GM12878 (cell line): ENCODE measurements around the gene TMPRSS12. TPM values are rescaled to one million over a fixed set of nuclear protein-coding genes. Genes with fewer than 3 reads are reported as not detected.

Source experiments
- ATAC-seq: fragments of 200-7000 bp; cut with Tn5 transposase; 3 replicates; pipeline ENCODE4 v1.9.1; 2020; ENCODE audit warnings: mild to moderate bottlenecking, moderate library complexity
- BruUV-seq: library from RNA; stranded (reverse); fragments of 400-500 nt; replicated peaks from 2 replicates; lab custom pipeline; 2021; lab: Mats Ljungman, UMichigan
- CTCF ChIA-PET: fragments of 300-600 bp; sonication (Branson Sonifier 250); formaldehyde crosslinking; extraction: SDS; loops from one replicate; lab custom pipeline; 2021; ENCODE audit warnings: inconsistent platforms; lab: Yijun Ruan, JAX
- POLR2A ChIA-PET: fragments of 350-600 bp; formaldehyde crosslinking; extraction: SDS; loops from one replicate; lab custom pipeline; 2021; ENCODE audit warnings: inconsistent platforms; lab: Charles Lee
- RAD21 ChIA-PET: fragments of 300-600 bp; sonication (Branson Sonifier 250); formaldehyde crosslinking; loops from one replicate; lab custom pipeline; 2023; ENCODE audit warnings: antibody characterized with exemption; ENCODE audit not compliant: unreplicated experiment; lab: Charles Lee
- SMC1A ChIA-PET: fragments of 300-600 bp; sonication (Branson Sonifier 250); formaldehyde crosslinking; loops from one replicate; lab custom pipeline; 2023; ENCODE audit not compliant: unreplicated experiment, uncharacterized antibody; lab: Charles Lee
- DNase-seq: peaks from one replicate; pipeline ENCODE4 v3.0.0-alpha.2; 2011; ENCODE audit warnings: low read depth, low spot score
- FAIRE-seq: peaks from 3 replicates; lab custom pipeline; 2011; peaks lifted over from hg19 to GRCh38; lab: Jason Lieb, UNC
- H2AFZ ChIP-seq: 2 replicates; pipeline ENCODE4 v1.6.0; 2011; ENCODE audit warnings: low read depth, low read length, control low read depth; ENCODE audit not compliant: control insufficient read depth
- H3K27ac ChIP-seq: 2 replicates; pipeline ENCODE4 v1.5.1; 2011; ENCODE audit warnings: control low read depth; ENCODE audit not compliant: control insufficient read depth, insufficient read depth
- H3K27me3 ChIP-seq, 2 experiments: replicated peaks in 1 of 2; 2 replicates each; pipeline versions ENCODE4 v1.6.0 to v1.6.1; 2011; ENCODE audit warnings: low read length in 1 of 2; ENCODE audit not compliant: control insufficient read depth in 2 of 2, insufficient read depth in 2 of 2
- H3K36me3 ChIP-seq, 2 experiments: 2 replicates each; pipeline ENCODE4 v1.5.1; 2011; ENCODE audit warnings: low read length in 1 of 2; ENCODE audit not compliant: control insufficient read depth in 2 of 2, insufficient read depth in 2 of 2
- H3K4me1 ChIP-seq: 2 replicates; pipeline ENCODE4 v1.6.1; 2011; ENCODE audit warnings: mild to moderate bottlenecking, low read length, moderate library complexity, mixed read lengths; ENCODE audit not compliant: control insufficient read depth, insufficient read depth
- H3K4me2 ChIP-seq: 2 replicates; pipeline ENCODE4 v1.6.0; 2011; ENCODE audit warnings: control low read depth; ENCODE audit not compliant: control insufficient read depth, insufficient read depth
- H3K4me3 ChIP-seq: fragments of 200-600 bp; sonication (generic); 2 replicates; pipeline ENCODE4 v1.5.1; 2016
- H3K79me2 ChIP-seq: 2 replicates; pipeline ENCODE4 v1.6.0; 2011; ENCODE audit warnings: low read length; ENCODE audit not compliant: control insufficient read depth, insufficient read depth
- H3K9ac ChIP-seq: 2 replicates; pipeline ENCODE4 v1.8.0; 2011; ENCODE audit warnings: low read length, control low read depth, mixed read lengths; ENCODE audit not compliant: control insufficient read depth, insufficient read depth
- H3K9me3 ChIP-seq: replicated peaks from 3 replicates; pipeline ENCODE4 v1.5.1; 2011; ENCODE audit warnings: mild to moderate bottlenecking, low read length; ENCODE audit not compliant: control insufficient read depth, insufficient read depth
- H4K20me1 ChIP-seq: 2 replicates; pipeline ENCODE4 v1.6.0; 2011; ENCODE audit not compliant: control insufficient read depth, insufficient read depth
- CBX3 ChIP-seq: fragments of 200-600 bp; sonication (generic); IDR thresholded peaks from 2 replicates; pipeline ENCODE4 v1.6.1; 2016; ENCODE audit warnings: low read depth, borderline replicate concordance
- IRF4 ChIP-seq: IDR thresholded peaks from 2 replicates; pipeline ENCODE4 v1.6.1; 2011; ENCODE audit warnings: low read depth, low read length
- LARP7 ChIP-seq: fragments of 450-650 bp; IDR thresholded peaks from 2 replicates; pipeline ENCODE4 v1.6.1; 2017; ENCODE audit warnings: mild to moderate bottlenecking
- NRF1 ChIP-seq: conservative IDR thresholded peaks from 2 replicates; pipeline ENCODE4 v1.6.1; 2011; ENCODE audit warnings: mild to moderate bottlenecking, low read depth, low read length, improper control_type of control experiment
- TCF12 ChIP-seq: IDR thresholded peaks from 2 replicates; pipeline ENCODE4 v1.6.1; 2011; ENCODE audit warnings: low read depth, mild to moderate bottlenecking, low read length
- WGBS: methylation state at CpG from one replicate; pipeline ENCODE4 v1.1.6; 2016; ENCODE audit warnings: low lambda C conversion rate; ENCODE audit not compliant: insufficient replicate concordance, insufficient coverage; ENCODE audit errors: missing lambda C conversion rate; 5-methylcytosine and 5-hydroxymethylcytosine counted together
- in situ Hi-C: fragments of 300-500 bp; cut with MboI; formaldehyde crosslinking; loops from 9 replicates; pipeline ENCODE4 v1.14.3; 2018; ENCODE audit warnings: mixed read lengths
- intact Hi-C: fragments of 100-400 bp; cut with micrococcal nuclease; formaldehyde crosslinking; loops from one replicate; pipeline ENCODE4 v1.14.2; 2022; ENCODE audit not compliant: unreplicated experiment
- polyA plus RNA-seq, 11 experiments: library from polyadenylated mRNA; depleted of rRNA in 4 of 11; unstranded in 6 of 11; stranded (reverse) in 5 of 11; fragments of >200 nt; fragmentation: Nextera tagmentation in 4 of 11; fragmentation: Illumina TruSeq in 1 of 11; extraction: Ambion mirVana in 4 of 11; extraction: Trizol in 1 of 11; gene quantifications; 1 replicate in 1 of 11; 2 replicates in 10 of 11; pipeline versions ENCODE4 v1.2.1 to v1.2.3, GENCODE V29; 2011 to 2016; ENCODE audit warnings: inconsistent platforms in 2 of 11, missing spikeins in 2 of 11, low read depth in 1 of 11
- total RNA-seq, 4 experiments: library from RNA; depleted of rRNA in 3 of 4; stranded (reverse); fragments of >200 nt in 3 of 4; fragmentation: Illumina TruSeq in 1 of 4; extraction: Trizol in 1 of 4; gene quantifications; 2 replicates each; pipeline versions ENCODE4 v1.2.1 to v1.2.3, GENCODE V29; 2013 to 2021
- TF ChIP-seq, protein P1 (sequence below): fragments of 450-650 bp; IDR thresholded peaks from 2 replicates; pipeline ENCODE4 v1.6.1; 2017; ENCODE audit warnings: borderline replicate concordance
- TF ChIP-seq, protein P2 (sequence below): fragments of 450-650 bp; IDR thresholded peaks from 2 replicates; pipeline ENCODE4 v1.6.1; 2017; ENCODE audit warnings: antibody characterized with exemption, mild to moderate bottlenecking, moderate library complexity
- TF ChIP-seq, protein P3 (sequence below), 3 experiments: IDR thresholded peaks in 2 of 3; conservative IDR thresholded peaks in 1 of 3; 2 replicates each; pipeline ENCODE4 v1.5.1; 2011; ENCODE audit warnings: low read depth in 3 of 3, low read length in 3 of 3, mild to moderate bottlenecking in 3 of 3, control low read depth in 2 of 3, moderate library complexity in 2 of 3, inconsistent platforms in 1 of 3, mixed read lengths in 1 of 3; ENCODE audit not compliant: control insufficient read depth in 2 of 3, insufficient read depth in 1 of 3; ENCODE audit errors: extremely low read depth in 1 of 3

Gene TMPRSS12
- total and polyA plus RNA-seq, 10 of the 15 experiments (the other 5 are each of a cell fraction or from before 2014, with no cell fraction given): not detected

DNA sequence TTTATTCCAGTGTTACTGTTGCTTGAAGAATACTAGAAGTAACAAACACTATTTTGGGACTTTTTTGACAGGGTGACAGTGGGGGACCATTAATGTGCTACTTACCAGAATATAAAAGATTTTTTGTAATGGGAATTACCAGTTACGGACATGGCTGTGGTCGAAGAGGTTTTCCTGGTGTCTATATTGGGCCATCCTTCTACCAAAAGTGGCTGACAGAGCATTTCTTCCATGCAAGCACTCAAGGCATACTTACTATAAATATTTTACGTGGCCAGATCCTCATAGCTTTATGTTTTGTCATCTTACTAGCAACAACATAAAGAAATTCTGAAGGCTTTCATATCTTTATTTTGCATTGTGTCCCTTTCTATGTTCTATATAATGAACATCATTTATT lies 44.5 kb downstream of the TMPRSS12 start:
- Histone ChIP-seq H2AFZ (no peak overlapping the region), H3K9me3 (no peaks in the 10 kb centered on the region), H3K4me3 (no peak overlapping the region), H3K27me3 (no peaks in the 10 kb centered on the region; a peak in 1 of 4 replicates), H3K79me2 (no peaks in the 10 kb centered on the region), H3K27ac (no peak overlapping the region), H3K36me3 (no peaks in the 10 kb centered on the region), H3K4me2 (no peak overlapping the region), H4K20me1 (no peaks in the 10 kb centered on the region), H3K9ac (no peak overlapping the region), H3K4me1 (no peaks in the 10 kb centered on the region)
- TF ChIP-seq, protein P1, sequence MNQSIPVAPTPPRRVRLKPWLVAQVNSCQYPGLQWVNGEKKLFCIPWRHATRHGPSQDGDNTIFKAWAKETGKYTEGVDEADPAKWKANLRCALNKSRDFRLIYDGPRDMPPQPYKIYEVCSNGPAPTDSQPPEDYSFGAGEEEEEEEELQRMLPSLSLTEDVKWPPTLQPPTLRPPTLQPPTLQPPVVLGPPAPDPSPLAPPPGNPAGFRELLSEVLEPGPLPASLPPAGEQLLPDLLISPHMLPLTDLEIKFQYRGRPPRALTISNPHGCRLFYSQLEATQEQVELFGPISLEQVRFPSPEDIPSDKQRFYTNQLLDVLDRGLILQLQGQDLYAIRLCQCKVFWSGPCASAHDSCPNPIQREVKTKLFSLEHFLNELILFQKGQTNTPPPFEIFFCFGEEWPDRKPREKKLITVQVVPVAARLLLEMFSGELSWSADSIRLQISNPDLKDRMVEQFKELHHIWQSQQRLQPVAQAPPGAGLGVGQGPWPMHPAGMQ: no peak
- TF ChIP-seq IRF4: no peak
- no peak for TF ChIP-seq LARP7
- TF ChIP-seq, protein P2, sequence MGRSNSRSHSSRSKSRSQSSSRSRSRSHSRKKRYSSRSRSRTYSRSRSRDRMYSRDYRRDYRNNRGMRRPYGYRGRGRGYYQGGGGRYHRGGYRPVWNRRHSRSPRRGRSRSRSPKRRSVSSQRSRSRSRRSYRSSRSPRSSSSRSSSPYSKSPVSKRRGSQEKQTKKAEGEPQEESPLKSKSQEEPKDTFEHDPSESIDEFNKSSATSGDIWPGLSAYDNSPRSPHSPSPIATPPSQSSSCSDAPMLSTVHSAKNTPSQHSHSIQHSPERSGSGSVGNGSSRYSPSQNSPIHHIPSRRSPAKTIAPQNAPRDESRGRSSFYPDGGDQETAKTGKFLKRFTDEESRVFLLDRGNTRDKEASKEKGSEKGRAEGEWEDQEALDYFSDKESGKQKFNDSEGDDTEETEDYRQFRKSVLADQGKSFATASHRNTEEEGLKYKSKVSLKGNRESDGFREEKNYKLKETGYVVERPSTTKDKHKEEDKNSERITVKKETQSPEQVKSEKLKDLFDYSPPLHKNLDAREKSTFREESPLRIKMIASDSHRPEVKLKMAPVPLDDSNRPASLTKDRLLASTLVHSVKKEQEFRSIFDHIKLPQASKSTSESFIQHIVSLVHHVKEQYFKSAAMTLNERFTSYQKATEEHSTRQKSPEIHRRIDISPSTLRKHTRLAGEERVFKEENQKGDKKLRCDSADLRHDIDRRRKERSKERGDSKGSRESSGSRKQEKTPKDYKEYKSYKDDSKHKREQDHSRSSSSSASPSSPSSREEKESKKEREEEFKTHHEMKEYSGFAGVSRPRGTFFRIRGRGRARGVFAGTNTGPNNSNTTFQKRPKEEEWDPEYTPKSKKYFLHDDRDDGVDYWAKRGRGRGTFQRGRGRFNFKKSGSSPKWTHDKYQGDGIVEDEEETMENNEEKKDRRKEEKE: no peak
- no peak for TF ChIP-seq CBX3
- TF ChIP-seq NRF1: no peak
- TF ChIP-seq, protein P3, sequence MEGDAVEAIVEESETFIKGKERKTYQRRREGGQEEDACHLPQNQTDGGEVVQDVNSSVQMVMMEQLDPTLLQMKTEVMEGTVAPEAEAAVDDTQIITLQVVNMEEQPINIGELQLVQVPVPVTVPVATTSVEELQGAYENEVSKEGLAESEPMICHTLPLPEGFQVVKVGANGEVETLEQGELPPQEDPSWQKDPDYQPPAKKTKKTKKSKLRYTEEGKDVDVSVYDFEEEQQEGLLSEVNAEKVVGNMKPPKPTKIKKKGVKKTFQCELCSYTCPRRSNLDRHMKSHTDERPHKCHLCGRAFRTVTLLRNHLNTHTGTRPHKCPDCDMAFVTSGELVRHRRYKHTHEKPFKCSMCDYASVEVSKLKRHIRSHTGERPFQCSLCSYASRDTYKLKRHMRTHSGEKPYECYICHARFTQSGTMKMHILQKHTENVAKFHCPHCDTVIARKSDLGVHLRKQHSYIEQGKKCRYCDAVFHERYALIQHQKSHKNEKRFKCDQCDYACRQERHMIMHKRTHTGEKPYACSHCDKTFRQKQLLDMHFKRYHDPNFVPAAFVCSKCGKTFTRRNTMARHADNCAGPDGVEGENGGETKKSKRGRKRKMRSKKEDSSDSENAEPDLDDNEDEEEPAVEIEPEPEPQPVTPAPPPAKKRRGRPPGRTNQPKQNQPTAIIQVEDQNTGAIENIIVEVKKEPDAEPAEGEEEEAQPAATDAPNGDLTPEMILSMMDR (IDR thresholded peaks at IDR 0.05 in 2 of 3, conservative IDR thresholded peaks at IDR 0.05 in 1 of 3; ENCODE audit: control insufficient read depth in 2 of 3, extremely low read depth in 1 of 3, insufficient read depth in 1 of 3, low read depth in 3 of 3, low read length in 3 of 3): no peak
- no peak for TF ChIP-seq TCF12
- no TSS peak for BruUV-seq
- POLR2A ChIA-PET: no interaction called here
- no peak for ATAC-seq
- intact Hi-C loops: no loop called here
- SMC1A ChIA-PET: interaction anchor here (0.8 kb wide), 1 partner anchor 42 kb away, joined by 3 read pairs; no protein-coding TSS in a partner anchor
- in situ Hi-C loops: no loop called here
- FAIRE-seq: no peak
- RAD21 ChIA-PET: no interaction called here
- CTCF ChIA-PET: no interaction called here
- 37% methylated on average over 3 of the region's 3 CpGs for WGBS
- DNase-seq: no peak
